AG09309 (cell line): ENCODE data around the gene PLXNA4.

ENCODE experiments used
- DNase-seq: peaks from one replicate; pipeline ENCODE4 v3.0.0-alpha.2; 2010; ENCODE audit warnings: low read depth
- H3K4me3 ChIP-seq: 2 replicates; pipeline ENCODE4 v1.5.1; 2011; ENCODE audit warnings: mild to moderate bottlenecking, low read depth, low read length, moderate library complexity; ENCODE audit not compliant: control insufficient read depth
- TF ChIP-seq, protein P1 (sequence below): IDR thresholded peaks from 2 replicates; pipeline ENCODE4 v1.5.1; 2011; ENCODE audit warnings: mild to moderate bottlenecking, low read depth, low read length, inconsistent platforms; ENCODE audit not compliant: insufficient read depth, control insufficient read depth; ENCODE audit errors: missing control alignments

The PLXNA4 gene

GRCh38 chr7:132514430-132514829 is 61.8 kb downstream of the PLXNA4 start:
- TF ChIP-seq, protein P1, sequence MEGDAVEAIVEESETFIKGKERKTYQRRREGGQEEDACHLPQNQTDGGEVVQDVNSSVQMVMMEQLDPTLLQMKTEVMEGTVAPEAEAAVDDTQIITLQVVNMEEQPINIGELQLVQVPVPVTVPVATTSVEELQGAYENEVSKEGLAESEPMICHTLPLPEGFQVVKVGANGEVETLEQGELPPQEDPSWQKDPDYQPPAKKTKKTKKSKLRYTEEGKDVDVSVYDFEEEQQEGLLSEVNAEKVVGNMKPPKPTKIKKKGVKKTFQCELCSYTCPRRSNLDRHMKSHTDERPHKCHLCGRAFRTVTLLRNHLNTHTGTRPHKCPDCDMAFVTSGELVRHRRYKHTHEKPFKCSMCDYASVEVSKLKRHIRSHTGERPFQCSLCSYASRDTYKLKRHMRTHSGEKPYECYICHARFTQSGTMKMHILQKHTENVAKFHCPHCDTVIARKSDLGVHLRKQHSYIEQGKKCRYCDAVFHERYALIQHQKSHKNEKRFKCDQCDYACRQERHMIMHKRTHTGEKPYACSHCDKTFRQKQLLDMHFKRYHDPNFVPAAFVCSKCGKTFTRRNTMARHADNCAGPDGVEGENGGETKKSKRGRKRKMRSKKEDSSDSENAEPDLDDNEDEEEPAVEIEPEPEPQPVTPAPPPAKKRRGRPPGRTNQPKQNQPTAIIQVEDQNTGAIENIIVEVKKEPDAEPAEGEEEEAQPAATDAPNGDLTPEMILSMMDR: no peak
- H3K4me3 ChIP-seq: no peak overlapping the region
- no peak for DNase-seq

DNA sequence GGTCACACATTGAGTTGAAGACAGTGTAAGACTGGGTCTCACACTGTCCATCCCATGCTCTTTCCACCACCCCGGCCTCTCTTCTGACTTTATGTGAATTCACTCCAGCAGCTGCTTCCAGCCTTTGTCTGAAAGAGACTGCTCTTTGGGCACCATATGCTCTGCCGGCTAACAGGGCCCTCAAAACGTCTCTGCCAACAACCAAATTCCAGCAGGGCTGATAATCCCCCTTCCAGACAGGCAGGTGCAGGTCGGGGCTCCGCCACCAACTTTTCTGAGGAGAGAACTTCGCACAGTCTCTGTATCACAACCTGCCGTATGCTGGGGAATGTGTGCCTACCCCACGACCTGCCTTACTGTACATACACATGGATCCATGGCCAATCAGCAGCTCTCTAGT is 64.3 kb downstream of the PLXNA4 start:
- TF ChIP-seq, protein P1: no peak
- no peak for DNase-seq
- no peak overlapping the region for H3K4me3 ChIP-seq

- TF ChIP-seq, protein P1: no peak
- no peak overlapping the region for H3K4me3 ChIP-seq
- no peak for DNase-seq
Measured at GRCh38 chr7:132511387-132511786, 64.9 kb downstream of the PLXNA4 start.

DNA sequence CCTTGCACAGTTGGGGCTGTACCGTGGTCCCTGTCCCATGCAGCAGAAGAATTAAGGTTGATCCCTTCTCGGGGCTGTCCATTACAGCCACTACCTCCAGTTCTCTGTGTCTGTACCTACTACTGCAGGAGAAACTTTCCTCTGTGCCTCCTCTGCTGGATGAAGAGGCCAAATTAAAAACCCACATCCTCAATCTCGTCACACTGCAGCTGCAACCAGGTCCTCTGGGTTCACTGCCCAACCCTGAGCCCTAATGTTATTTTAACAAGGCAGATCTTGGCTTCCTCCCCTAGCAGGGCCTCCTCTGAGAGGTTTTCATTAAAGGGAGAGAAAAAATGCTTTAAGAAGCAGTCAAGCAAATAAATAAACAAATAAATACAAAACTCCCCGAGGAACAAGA is 66.6 kb downstream of the PLXNA4 start:
- TF ChIP-seq, protein P1: no peak
- H3K4me3 ChIP-seq: no peak overlapping the region
- DNase-seq: no peak

- no peak overlapping the region for H3K4me3 ChIP-seq
- no peak for DNase-seq
- TF ChIP-seq, protein P1: no peak
Measured at GRCh38 chr7:132508724-132509353, 67.4 kb downstream of the PLXNA4 start.

- no peak for DNase-seq
- H3K4me3 ChIP-seq: no peak overlapping the region
- TF ChIP-seq, protein P1: no peak
Measured at GRCh38 chr7:132504852-132505251, 71.4 kb downstream of the PLXNA4 start.
